NCI-H146 treated with DMSO at 0.1 percent for 48 hours (cell line): ENCODE results near the gene TXLNB.
A peak's percentile ranks its signal among the peaks of the same experiment; 100 is the strongest.

Source experiments
- DNase-seq: peaks from one replicate; lab custom pipeline; 2025; ENCODE audit not compliant: unreplicated experiment; lab: John Stamatoyannopoulos, UW

Gene TXLNB

GRCh38 chr6:139275279-139276055, 16.3 kb downstream of the TXLNB start:
- DNase-seq = no peak

DNA sequence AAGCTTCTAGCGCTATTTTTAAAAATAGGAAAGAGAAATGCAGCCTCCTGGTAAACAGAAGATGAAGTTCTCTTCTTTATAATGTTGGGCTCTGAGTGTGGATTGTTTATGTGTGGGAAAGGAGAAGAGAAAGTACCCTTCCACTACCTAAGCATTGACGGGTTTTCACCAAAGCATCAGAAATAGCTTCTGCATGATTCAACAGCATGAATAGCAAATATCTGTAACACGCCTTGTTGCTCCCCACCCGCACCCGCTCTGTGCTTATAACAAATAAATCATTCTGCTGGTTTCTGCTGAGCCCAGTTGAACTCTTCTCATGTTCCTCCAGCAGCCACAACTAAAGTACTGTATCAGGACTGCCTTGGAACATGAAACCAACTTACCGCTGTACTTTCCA, 20.7 kb downstream of the TXLNB start:
- DNase-seq = no peak

DNA sequence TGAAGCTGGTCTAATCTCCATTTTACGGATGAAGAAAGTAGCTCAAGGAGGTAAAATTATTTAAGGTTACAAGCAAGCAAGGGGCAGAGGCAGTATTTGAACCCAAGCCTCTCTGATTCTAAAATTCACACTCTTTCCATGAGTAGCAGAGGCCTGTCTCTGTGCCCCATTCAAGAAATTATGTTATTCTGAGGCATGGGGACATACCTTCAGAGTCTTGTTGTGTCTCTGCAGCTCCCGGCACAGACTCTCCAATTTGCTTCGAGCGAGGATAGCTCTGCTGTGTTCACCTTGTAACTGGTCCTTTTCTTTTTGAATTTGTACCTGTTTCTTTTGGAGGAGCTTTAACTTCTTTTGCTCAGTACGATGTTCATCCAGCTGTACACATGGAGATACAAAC, 21.5 kb downstream of the TXLNB start:
- DNase-seq = no peak

DNA sequence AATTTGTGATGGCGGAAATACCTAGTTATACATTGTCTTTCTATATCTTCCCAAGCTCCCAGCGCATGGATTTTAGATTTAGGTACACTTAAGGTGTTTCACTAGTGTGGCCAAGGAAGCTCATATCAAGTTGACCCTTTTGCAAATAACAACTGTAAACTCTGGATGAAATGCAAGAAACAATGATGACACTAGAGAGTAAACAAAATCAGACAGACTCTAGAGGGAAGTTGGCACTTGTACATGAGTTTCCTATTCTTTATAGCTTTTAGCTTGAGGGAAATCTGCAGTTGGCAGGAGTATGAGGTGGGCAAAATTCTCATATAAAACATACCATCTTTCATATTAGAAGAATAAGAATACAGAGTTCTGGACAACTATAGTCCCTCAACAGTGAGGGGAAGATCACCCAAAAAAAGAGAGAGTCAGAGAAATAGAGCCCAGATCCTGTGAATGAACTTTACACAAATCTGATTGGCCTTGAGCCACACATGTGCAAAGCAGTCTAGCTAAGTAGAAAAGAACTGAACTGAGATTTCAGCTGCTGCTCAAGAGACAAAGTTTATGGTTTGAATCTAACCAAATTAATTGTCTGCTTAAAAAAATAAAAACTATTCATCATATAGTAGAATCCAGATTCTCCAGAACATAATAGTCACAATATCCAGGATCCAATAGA, 26.1 kb downstream of the TXLNB start:
- DNase-seq = no peak

- DNase-seq = peak; percentile 85
Observed at GRCh38 chr6:139262519-139263300, 29.1 kb downstream of the TXLNB start.

DNA sequence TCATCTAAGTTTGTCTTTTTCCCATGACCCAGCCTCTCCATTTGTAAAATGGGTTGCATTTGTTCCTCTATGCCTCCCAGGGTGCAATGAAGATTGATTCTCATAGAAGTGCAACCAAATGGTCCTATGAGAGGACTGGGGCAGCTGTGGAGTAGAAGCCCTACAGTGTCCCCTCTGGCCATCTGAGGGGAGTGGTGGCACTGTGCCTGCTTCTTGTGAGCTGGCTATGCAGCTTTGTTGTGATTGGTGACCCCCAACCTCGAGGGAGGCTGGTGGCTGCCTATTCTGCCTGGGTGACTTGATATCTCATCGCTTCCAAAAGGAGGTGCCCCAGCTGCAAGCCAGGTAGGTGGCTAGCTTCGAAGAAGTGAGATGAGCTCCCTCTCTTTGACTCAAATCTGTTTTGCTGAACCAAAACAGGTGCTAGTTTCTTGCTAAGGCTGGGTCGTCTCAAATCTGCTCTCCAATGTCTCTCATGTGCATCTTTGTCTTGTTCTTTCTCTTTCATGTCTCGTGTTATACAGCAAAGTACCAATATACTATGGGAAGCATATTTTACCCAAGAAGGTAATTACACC, 33.9 kb downstream of the TXLNB start:
- no peak for DNase-seq

DNA sequence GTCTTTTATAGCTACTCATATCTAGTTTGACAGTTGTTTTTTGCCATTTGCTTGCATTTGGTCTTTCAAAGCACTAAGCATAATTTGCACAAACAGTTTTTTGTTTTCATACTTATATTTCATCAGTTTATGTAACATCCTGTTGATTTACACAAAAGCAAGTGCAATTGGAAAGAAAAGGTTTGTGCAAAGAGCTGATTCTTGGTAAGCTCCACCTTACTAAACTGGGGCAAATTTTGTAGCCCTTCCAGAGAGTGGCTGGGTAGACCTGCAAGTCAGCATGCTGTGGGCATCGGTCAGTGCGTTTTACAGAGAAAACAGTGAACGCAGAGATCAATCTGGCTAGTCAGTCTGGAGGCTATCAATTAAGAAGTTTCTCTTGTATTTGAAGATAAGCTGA, 34.5 kb downstream of the TXLNB start:
- DNase-seq = no peak

DNA sequence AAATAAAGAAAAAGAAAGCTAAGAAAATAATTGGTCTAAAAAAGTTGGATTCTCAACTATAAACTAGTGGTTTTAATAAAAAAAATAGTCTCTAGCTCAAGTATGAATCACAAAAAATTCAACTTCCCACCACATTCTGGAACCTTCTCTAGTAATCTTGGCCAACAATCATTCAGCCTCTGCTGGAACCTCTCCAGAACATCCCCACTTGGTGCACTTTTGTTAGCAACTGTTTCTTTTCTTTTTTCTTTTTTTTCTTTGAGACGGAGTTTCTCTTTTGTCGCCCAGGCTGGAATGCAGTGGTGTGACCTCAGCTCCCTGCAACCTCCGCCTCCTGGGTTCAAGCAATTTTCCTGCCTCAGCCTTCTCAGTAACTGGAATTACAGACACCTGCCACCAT, 35.7 kb downstream of the TXLNB start:
- no peak for DNase-seq

GRCh38 chr6:139254196-139254595, 37.6 kb downstream of the TXLNB start:
- no peak for DNase-seq

GRCh38 chr6:139253656-139254055, 38.1 kb downstream of the TXLNB start:
- DNase-seq = no peak

GRCh38 chr6:139251691-139252390, 40.0 kb downstream of the TXLNB start:
- no peak for DNase-seq

GRCh38 chr6:139251045-139251690, 40.6 kb downstream of the TXLNB start:
- DNase-seq = no peak

DNA sequence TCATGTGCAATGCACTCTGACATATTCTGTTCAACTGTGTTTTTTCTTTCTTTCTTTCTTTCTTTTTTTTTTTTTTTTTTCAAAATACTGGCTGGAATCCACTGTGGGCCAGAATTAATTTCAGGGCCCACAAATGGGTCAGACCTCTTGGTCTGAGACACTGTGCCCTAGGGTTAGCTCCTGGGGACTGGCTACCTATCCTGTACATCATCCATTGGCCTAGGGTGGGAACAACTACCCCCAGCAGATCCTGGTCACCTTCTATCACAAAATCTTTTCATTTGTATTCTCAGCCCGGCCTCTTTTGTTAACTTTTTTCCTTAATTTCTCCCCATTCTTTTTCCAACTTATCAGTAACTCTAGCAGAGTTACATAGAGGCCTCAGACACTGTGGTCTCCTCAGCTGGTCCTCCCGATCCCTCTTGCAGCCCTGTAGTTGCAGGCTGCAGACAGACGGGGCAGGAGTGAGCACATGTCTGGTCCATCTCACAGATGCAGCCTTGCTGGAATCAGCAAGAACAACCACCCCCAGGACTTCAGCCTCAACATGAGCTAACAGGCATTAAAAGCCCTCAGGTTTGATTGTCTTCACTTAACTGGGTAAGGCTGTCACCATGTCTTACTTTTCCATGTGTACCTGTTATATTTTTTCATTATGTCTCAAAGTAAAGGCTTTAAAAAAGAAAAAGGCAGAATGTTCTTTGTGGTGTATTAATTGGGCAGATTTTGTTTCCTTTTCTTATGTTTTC, 41.3 kb downstream of the TXLNB start:
- DNase-seq = peak; percentile 59

DNA sequence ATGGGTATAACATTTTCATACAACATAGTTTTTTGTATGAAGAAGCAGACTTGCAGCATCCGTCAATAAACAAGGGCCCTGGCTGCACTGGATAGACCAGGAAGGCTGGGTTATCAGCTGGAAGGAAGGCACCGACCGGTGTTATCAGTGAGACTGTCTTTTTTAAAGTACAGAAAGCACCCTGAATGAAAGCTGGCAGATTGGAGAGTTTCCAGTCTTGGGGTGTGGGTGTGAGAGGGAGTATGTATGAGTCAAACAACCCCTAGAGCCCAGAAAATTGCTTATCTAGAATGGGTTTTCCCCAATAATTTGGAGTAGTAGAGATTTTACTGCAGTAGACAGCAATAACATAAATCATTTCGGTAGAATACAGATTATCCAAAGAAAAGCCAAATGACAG, 42.4 kb downstream of the TXLNB start:
- no peak for DNase-seq

- no peak for DNase-seq
Observed at GRCh38 chr6:139248911-139249310, 42.9 kb downstream of the TXLNB start.

- DNase-seq = no peak
Observed at GRCh38 chr6:139247618-139248017, 44.2 kb downstream of the TXLNB start.

DNA sequence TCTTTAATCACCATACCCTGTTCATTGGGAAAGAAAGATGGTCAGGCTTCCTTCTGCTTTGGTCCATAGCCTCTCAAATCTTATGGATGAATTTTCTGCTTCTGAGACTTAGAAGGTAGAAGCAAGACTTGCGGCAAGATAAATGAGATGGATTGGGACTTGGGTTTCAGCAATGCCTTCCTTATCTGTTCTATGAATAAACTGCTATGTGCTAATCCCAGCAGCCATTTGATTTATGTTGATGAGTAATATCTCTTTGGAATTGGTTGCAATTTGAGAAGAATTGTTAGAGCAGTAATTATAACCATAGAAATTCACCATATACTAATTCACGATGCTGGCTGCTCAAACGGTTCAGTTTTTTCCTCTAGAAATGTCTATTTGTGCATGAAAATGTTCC, 48.3 kb downstream of the TXLNB start:
- DNase-seq = no peak

- no peak for DNase-seq
Observed at GRCh38 chr6:139242457-139243240, 49.1 kb downstream of the TXLNB start.
